Activated CD4-positive, alpha-beta memory T cell treated with anti-CD3 and anti-CD28 coated beads for 36 hours (primary cell): ENCODE data around the gene RNF150. TPM values are rescaled to one million over a fixed set of nuclear protein-coding genes. Genes with fewer than 3 reads are reported as not detected.
A peak's percentile ranks its signal among the peaks of the same experiment; 100 is the strongest.

Experiments used
- CTCF ChIA-PET: fragments of 350-600 bp; sonication (Branson Sonifier 250); formaldehyde crosslinking; loops from one replicate; lab custom pipeline; 2021; ENCODE audit warnings: antibody characterized with exemption, inconsistent platforms; lab: Charles Lee
- POLR2A ChIA-PET: fragments of 350-600 bp; sonication (Branson Sonifier 250); formaldehyde crosslinking; loops from one replicate; lab custom pipeline; 2021; ENCODE audit warnings: antibody characterized with exemption; lab: Charles Lee
- DNase-seq: peaks from one replicate; pipeline ENCODE4 v3.0.0-alpha.2; 2020
- H3K27ac Mint-ChIP-seq: one replicate; pipeline ENCODE4 v1.8.0; 2021; ENCODE audit warnings: mixed read lengths
- H3K27me3 Mint-ChIP-seq: one replicate; pipeline ENCODE4 v1.8.0; 2021; ENCODE audit warnings: mixed read lengths
- H3K36me3 Mint-ChIP-seq: one replicate; pipeline ENCODE4 v1.8.0; 2021; ENCODE audit warnings: mixed read lengths
- H3K4me1 Mint-ChIP-seq: one replicate; pipeline ENCODE4 v1.8.0; 2021; ENCODE audit warnings: low read depth, mixed read lengths
- H3K4me3 Mint-ChIP-seq: one replicate; pipeline ENCODE4 v1.8.0; 2021; ENCODE audit warnings: mild to moderate bottlenecking, mixed read lengths
- H3K9me3 Mint-ChIP-seq: one replicate; pipeline ENCODE4 v1.8.0; 2021; ENCODE audit warnings: mixed read lengths
- intact Hi-C: fragments of 100-400 bp; cut with micrococcal nuclease; formaldehyde crosslinking; loops from one replicate; pipeline ENCODE4 v1.15.1; 2023
- total RNA-seq, 2 experiments: library from RNA; stranded (reverse); gene quantifications; one replicate each; pipeline ENCODE4 v1.2.3, GENCODE V29; 2021

The RNF150 gene
- total RNA-seq, 2 experiments from 2014 or later = not detected

- ChIA-PET POLR2A (no interaction called here), CTCF (interaction anchor here (1.2 to 1.5 kb wide), 2 partner anchors 262 to 274 kb away, joined by 4 read pairs; partner anchors contain the start of gene RNF150)
- peaks cover 7% of the 10 kb centered on the region for H3K4me1 Mint-ChIP-seq
- no peaks in the 10 kb centered on the region for H3K9me3 Mint-ChIP-seq
- H3K4me3 Mint-ChIP-seq = no peak overlapping the region
- no peak overlapping the region for H3K27ac Mint-ChIP-seq
- H3K27me3 Mint-ChIP-seq = peaks cover 11% of the 10 kb centered on the region
- intact Hi-C loops = no loop called here
- H3K36me3 Mint-ChIP-seq = no peaks in the 10 kb centered on the region
- DNase-seq = no peak
These were observed 274.4 kb downstream of the RNF150 start for GRCh38 chr4:140858897-140859296.

GRCh38 chr4:140857111-140857510, 276.2 kb downstream of the RNF150 start:
- Mint-ChIP-seq H3K27ac (no peak overlapping the region), H3K27me3 (peaks cover 15% of the 10 kb centered on the region), H3K36me3 (no peaks in the 10 kb centered on the region), H3K4me3 (no peak overlapping the region), H3K4me1 (no peaks in the 10 kb centered on the region), H3K9me3 (no peaks in the 10 kb centered on the region)
- POLR2A ChIA-PET = no interaction called here
- no peak for DNase-seq
- intact Hi-C loops = no loop called here
- CTCF ChIA-PET = interaction anchor here (1.5 kb wide), 1 partner anchor 276 kb away, joined by 4 read pairs; the partner anchor contains the start of gene RNF150

GRCh38 chr4:140856621-140857062, 276.6 kb downstream of the RNF150 start:
- CTCF ChIA-PET = no interaction called here
- POLR2A ChIA-PET = interaction anchor here (0.6 kb wide), 1 partner anchor 155 kb away, joined by 3 read pairs; no protein-coding TSS in a partner anchor

GRCh38 chr4:140854168-140854567, 279.1 kb downstream of the RNF150 start:
- Mint-ChIP-seq H3K27me3 (peaks cover 22% of the 10 kb centered on the region), H3K27ac (no peak overlapping the region), H3K4me3 (no peak overlapping the region), H3K4me1 (no peaks in the 10 kb centered on the region), H3K9me3 (no peaks in the 10 kb centered on the region), H3K36me3 (no peaks in the 10 kb centered on the region)
- no peak for DNase-seq
- POLR2A ChIA-PET = no interaction called here
- intact Hi-C loops = loop anchor here (5.0 kb wide), 1 partner anchor 332 kb away; the partner anchor contains the start of gene ELMOD2
- CTCF ChIA-PET = interaction anchor here (0.6 kb wide), 1 partner anchor 279 kb away, joined by 3 read pairs; the partner anchor contains the start of gene RNF150

More at GRCh38 chr4:140856621-140857062, 276.6 kb downstream of the RNF150 start:
- Mint-ChIP-seq H3K27ac (no peak overlapping the region), H3K9me3 (no peaks in the 10 kb centered on the region), H3K4me3 (no peak overlapping the region), H3K36me3 (no peaks in the 10 kb centered on the region), H3K27me3 (peaks cover 18% of the 10 kb centered on the region), H3K4me1 (no peaks in the 10 kb centered on the region)
- intact Hi-C loops = no loop called here
- no peak for DNase-seq

GRCh38 chr4:140851804-140852203, 281.5 kb downstream of the RNF150 start:
- Mint-ChIP-seq H3K4me3 (no peak overlapping the region), H3K9me3 (no peaks in the 10 kb centered on the region), H3K27ac (no peak overlapping the region), H3K27me3 (peaks cover 25% of the 10 kb centered on the region), H3K36me3 (no peaks in the 10 kb centered on the region), H3K4me1 (no peaks in the 10 kb centered on the region)
- DNase-seq = no peak
- ChIA-PET POLR2A (no interaction called here), CTCF (interaction anchor here (1.1 to 1.7 kb wide), 2 partner anchors 479 to 492 kb away, joined by 3 to 7 read pairs; partner anchors contain the start of gene SCOC)
- intact Hi-C loops = loop anchor here (2.0 to 5.0 kb wide), 2 partner anchors 330 to 491 kb away; partner anchors contain the start of gene ELMOD2

GRCh38 chr4:140851032-140851636, 282.1 kb downstream of the RNF150 start:
- intact Hi-C loops = loop anchor here (2.0 to 5.0 kb wide), 2 partner anchors 329 to 490 kb away; partner anchors contain the start of gene ELMOD2

GRCh38 chr4:140849526-140849925, 283.7 kb downstream of the RNF150 start:
- intact Hi-C loops = no loop called here
- H3K36me3 Mint-ChIP-seq = no peaks in the 10 kb centered on the region
- peaks cover 22% of the 10 kb centered on the region for H3K27me3 Mint-ChIP-seq
- no peak overlapping the region for H3K4me3 Mint-ChIP-seq
- ChIA-PET POLR2A (no interaction called here), CTCF (interaction anchor here (0.6 to 1.0 kb wide), 2 partner anchors 225 to 490 kb away, joined by 3 read pairs; no protein-coding TSS in a partner anchor)
- H3K4me1 Mint-ChIP-seq = no peaks in the 10 kb centered on the region
- H3K27ac Mint-ChIP-seq = no peak overlapping the region
- H3K9me3 Mint-ChIP-seq = no peaks in the 10 kb centered on the region
- no peak for DNase-seq

More at GRCh38 chr4:140851032-140851636, 282.1 kb downstream of the RNF150 start:
- ChIA-PET POLR2A (interaction anchor here (0.6 kb wide), 1 partner anchor 822 kb away, joined by 3 read pairs; no protein-coding TSS in a partner anchor), CTCF (interaction anchor here (0.9 to 1.7 kb wide), 4 partner anchors 42 to 521 kb away, joined by 3 to 7 read pairs (median 4); partner anchors contain the start of gene SCOC)
- H3K4me1 Mint-ChIP-seq = no peaks in the 10 kb centered on the region
- no peaks in the 10 kb centered on the region for H3K36me3 Mint-ChIP-seq
- peak; percentile 16 for DNase-seq
- peaks cover 25% of the 10 kb centered on the region for H3K27me3 Mint-ChIP-seq
- H3K4me3 Mint-ChIP-seq = no peak overlapping the region
- no peaks in the 10 kb centered on the region for H3K9me3 Mint-ChIP-seq
- no peak overlapping the region for H3K27ac Mint-ChIP-seq

GRCh38 chr4:140846736-140847135, 286.5 kb downstream of the RNF150 start:
- H3K36me3 Mint-ChIP-seq = no peaks in the 10 kb centered on the region
- CTCF ChIA-PET = no interaction called here
- H3K9me3 Mint-ChIP-seq = no peaks in the 10 kb centered on the region
- no peak overlapping the region for H3K4me3 Mint-ChIP-seq
- H3K4me1 Mint-ChIP-seq = no peaks in the 10 kb centered on the region
- peaks cover 12% of the 10 kb centered on the region for H3K27me3 Mint-ChIP-seq
- intact Hi-C loops = no loop called here
- no peak overlapping the region for H3K27ac Mint-ChIP-seq
- POLR2A ChIA-PET = no interaction called here
- DNase-seq = no peak

- no peak overlapping the region for H3K27ac Mint-ChIP-seq
- no peaks in the 10 kb centered on the region for H3K4me1 Mint-ChIP-seq
- H3K9me3 Mint-ChIP-seq = no peaks in the 10 kb centered on the region
- ChIA-PET CTCF (no interaction called here), POLR2A (no interaction called here)
- intact Hi-C loops = no loop called here
- H3K4me3 Mint-ChIP-seq = no peak overlapping the region
- H3K27me3 Mint-ChIP-seq = peaks cover 5% of the 10 kb centered on the region
- H3K36me3 Mint-ChIP-seq = no peaks in the 10 kb centered on the region
- no peak for DNase-seq
These were observed 289.2 kb downstream of the RNF150 start for GRCh38 chr4:140844061-140844460.

GRCh38 chr4:140841186-140841585, 292.1 kb downstream of the RNF150 start:
- DNase-seq = no peak
- intact Hi-C loops = no loop called here
- Mint-ChIP-seq H3K36me3 (no peaks in the 10 kb centered on the region), H3K4me1 (no peaks in the 10 kb centered on the region), H3K9me3 (no peaks in the 10 kb centered on the region), H3K27ac (no peak overlapping the region), H3K27me3 (no peaks in the 10 kb centered on the region), H3K4me3 (no peak overlapping the region)
- POLR2A ChIA-PET = no interaction called here
- CTCF ChIA-PET = no interaction called here

- H3K36me3 Mint-ChIP-seq = no peaks in the 10 kb centered on the region
- intact Hi-C loops = no loop called here
- ChIA-PET POLR2A (no interaction called here), CTCF (no interaction called here)
- H3K4me3 Mint-ChIP-seq = no peak overlapping the region
- no peak for DNase-seq
- no peaks in the 10 kb centered on the region for H3K9me3 Mint-ChIP-seq
- no peaks in the 10 kb centered on the region for H3K4me1 Mint-ChIP-seq
- no peak overlapping the region for H3K27ac Mint-ChIP-seq
- no peaks in the 10 kb centered on the region for H3K27me3 Mint-ChIP-seq
These were observed 293.1 kb downstream of the RNF150 start for GRCh38 chr4:140839888-140840790.

GRCh38 chr4:140839406-140839805, 293.9 kb downstream of the RNF150 start:
- ChIA-PET POLR2A (no interaction called here), CTCF (no interaction called here)
- intact Hi-C loops = no loop called here
- no peaks in the 10 kb centered on the region for H3K9me3 Mint-ChIP-seq
- no peaks in the 10 kb centered on the region for H3K36me3 Mint-ChIP-seq
- H3K27me3 Mint-ChIP-seq = no peaks in the 10 kb centered on the region
- H3K4me3 Mint-ChIP-seq = no peak overlapping the region
- no peak for DNase-seq
- no peaks in the 10 kb centered on the region for H3K4me1 Mint-ChIP-seq
- H3K27ac Mint-ChIP-seq = no peak overlapping the region
